ENCODE results near the gene SERGEF. TPM values are rescaled to one million over a fixed set of nuclear protein-coding genes. Genes with fewer than 3 reads are reported as not detected.

Gene SERGEF
- total and polyA plus RNA-seq, 2 of the 4 experiments (the other 2 are of a cell fraction): 12.2 to 18.1 TPM

DNA sequence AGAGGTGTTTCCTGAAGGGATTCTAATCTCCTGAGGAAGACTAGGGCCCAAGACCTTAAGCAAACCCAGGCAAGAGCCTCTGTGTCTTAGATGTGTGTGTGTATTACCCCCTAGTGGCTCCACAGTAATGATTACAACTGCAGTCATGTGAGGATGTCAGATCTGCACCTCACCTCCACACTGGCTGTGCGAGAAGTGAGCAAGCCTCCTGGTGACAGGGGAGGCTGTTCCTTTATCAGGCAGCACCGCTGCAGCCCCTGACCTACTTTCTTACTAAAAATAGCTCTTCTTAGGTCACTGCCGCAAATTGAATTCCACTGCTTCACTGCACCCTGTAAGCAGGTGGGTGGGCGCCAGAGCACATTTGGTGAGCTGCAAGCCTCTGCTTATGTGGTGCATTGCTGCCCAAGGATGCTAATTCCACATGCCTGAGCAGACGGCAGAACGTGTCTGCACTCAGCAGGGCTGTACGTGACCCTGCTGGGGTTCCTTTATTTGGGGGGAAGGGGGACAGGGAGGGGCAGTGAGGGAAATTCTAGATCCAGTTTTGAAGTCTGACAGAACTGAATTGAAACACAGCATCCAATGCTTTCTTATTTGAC, 165.9 kb downstream of the SERGEF start:
- Histone ChIP-seq H2AK5ac (ENCODE audit: low read depth, low read length) (no peak overlapping the region), H3K9ac (ENCODE audit: low read depth, low read length) (no peak overlapping the region), H2AFZ (replicated peaks; ENCODE audit: low read length, poor library complexity) (no peak overlapping the region), H3K36me3 (ENCODE audit: control insufficient read depth, insufficient read depth, low read length) (no peaks in the 10 kb centered on the region), H3K14ac (replicated peaks; ENCODE audit: low read depth, low read length) (no peak overlapping the region), H4K5ac (ENCODE audit: low read depth, low read length) (no peak overlapping the region), H3K23ac (ENCODE audit: low read depth, low read length) (no peak overlapping the region), H2AK9ac (replicated peaks; ENCODE audit: low read depth, low read length, poor library complexity) (no peak overlapping the region), H3K18ac (ENCODE audit: low read depth, low read length) (no peak overlapping the region), H3K4me1 (ENCODE audit: control insufficient read depth, insufficient read depth, low read length) (peaks cover 16% of the 10 kb centered on the region), H3K4me3 (ENCODE audit: insufficient read depth, low read depth, low read length) (no peak overlapping the region), H3K56ac (ENCODE audit: extremely low read depth, insufficient read depth, low read length) (no peak overlapping the region), H2BK15ac (ENCODE audit: low read depth, low read length) (no peak overlapping the region), H2BK5ac (ENCODE audit: low read depth, low read length, poor library complexity, severe bottlenecking) (no peak overlapping the region), H3K27me3 (ENCODE audit: control insufficient read depth, insufficient read depth, low read length) (no peaks in the 10 kb centered on the region), H3K9me3 (ENCODE audit: control insufficient read depth, insufficient read depth, low read length) (no peaks in the 10 kb centered on the region), H3K27ac (ENCODE audit: insufficient read depth, low read length) (no peak overlapping the region), H3K4me2 (ENCODE audit: low read depth, low read length) (no peak overlapping the region), H2BK120ac (ENCODE audit: low read depth, low read length) (no peak overlapping the region), H3K79me1 (ENCODE audit: low read depth in 1 of 2, low read length in 2 of 2) (no peaks in the 10 kb centered on the region), H2BK20ac (ENCODE audit: low read depth, low read length) (no peak overlapping the region), H4K20me1 (ENCODE audit: insufficient read depth, low read length) (0 out of 2 replicates have a peak, but pooled peaks cover 3% of the 10 kb centered on the region), H4K8ac (ENCODE audit: low read depth in 2 of 2, low read length in 2 of 2) (no peak overlapping the region), H3K9me1 (ENCODE audit: insufficient read depth, low read length) (peaks cover 14% of the 10 kb centered on the region), H4K91ac (ENCODE audit: insufficient read depth, low read depth, low read length) (no peak overlapping the region), H3K4ac (ENCODE audit: low read depth, low read length) (no peak overlapping the region)
- WGBS, 2 experiments (ENCODE audit: extremely low coverage in 2 of 2, insufficient read length in 1 of 2): 39% methylated on average over 2 of the region's 7 CpGs; no CpG with 5 or more reads in 1 of the 2 experiments
- ATAC-seq (ENCODE audit: low read depth) (peak; percentile 71), DNase-seq (peak; percentile 73)
- dilution Hi-C loops (cut with HindIII; ENCODE audit: low sequenced_read_pairs, unreplicated experiment) (no loop called here), in situ Hi-C loops (cut with MboI; ENCODE audit: low sequenced_read_pairs) (no loop called here), intact Hi-C loops (cut with micrococcal nuclease) (loop anchor here (1.0 to 5.0 kb wide), 4 partner anchors 76 to 130 kb away; no protein-coding TSS in a partner anchor)
- ChIA-PET POLR2A (ENCODE audit: unreplicated experiment) (no interaction called here), CTCF (no interaction called here)
- peak; percentile 53; the same call in 1 of the 2 replicates for TF ChIP-seq SMC3 (IDR thresholded peaks at IDR 0.05; ENCODE audit: low read depth, low read length)
- no peak for TF ChIP-seq FOS (IDR thresholded peaks at IDR 0.05; ENCODE audit: low read depth, low read length)
- TF ChIP-seq, protein P1, sequence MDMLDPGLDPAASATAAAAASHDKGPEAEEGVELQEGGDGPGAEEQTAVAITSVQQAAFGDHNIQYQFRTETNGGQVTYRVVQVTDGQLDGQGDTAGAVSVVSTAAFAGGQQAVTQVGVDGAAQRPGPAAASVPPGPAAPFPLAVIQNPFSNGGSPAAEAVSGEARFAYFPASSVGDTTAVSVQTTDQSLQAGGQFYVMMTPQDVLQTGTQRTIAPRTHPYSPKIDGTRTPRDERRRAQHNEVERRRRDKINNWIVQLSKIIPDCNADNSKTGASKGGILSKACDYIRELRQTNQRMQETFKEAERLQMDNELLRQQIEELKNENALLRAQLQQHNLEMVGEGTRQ (IDR thresholded peaks at IDR 0.05; ENCODE audit: low read depth, low read length): peak; percentile 30; the same call in 1 of the 2 replicates
- TF ChIP-seq MAZ (IDR thresholded peaks at IDR 0.05; ENCODE audit: borderline replicate concordance, low read depth, low read length): no peak
- TF ChIP-seq, protein P2, sequence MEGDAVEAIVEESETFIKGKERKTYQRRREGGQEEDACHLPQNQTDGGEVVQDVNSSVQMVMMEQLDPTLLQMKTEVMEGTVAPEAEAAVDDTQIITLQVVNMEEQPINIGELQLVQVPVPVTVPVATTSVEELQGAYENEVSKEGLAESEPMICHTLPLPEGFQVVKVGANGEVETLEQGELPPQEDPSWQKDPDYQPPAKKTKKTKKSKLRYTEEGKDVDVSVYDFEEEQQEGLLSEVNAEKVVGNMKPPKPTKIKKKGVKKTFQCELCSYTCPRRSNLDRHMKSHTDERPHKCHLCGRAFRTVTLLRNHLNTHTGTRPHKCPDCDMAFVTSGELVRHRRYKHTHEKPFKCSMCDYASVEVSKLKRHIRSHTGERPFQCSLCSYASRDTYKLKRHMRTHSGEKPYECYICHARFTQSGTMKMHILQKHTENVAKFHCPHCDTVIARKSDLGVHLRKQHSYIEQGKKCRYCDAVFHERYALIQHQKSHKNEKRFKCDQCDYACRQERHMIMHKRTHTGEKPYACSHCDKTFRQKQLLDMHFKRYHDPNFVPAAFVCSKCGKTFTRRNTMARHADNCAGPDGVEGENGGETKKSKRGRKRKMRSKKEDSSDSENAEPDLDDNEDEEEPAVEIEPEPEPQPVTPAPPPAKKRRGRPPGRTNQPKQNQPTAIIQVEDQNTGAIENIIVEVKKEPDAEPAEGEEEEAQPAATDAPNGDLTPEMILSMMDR (conservative IDR thresholded peaks at IDR 0.05; ENCODE audit: low read depth, low read length): peak; percentile 54
- no peak for TF ChIP-seq RFX5 (IDR thresholded peaks at IDR 0.05; ENCODE audit: low read depth, low read length)
- no peak for TF ChIP-seq MXI1 (IDR thresholded peaks at IDR 0.05; ENCODE audit: borderline replicate concordance, low read depth, low read length)
- peak; percentile 64 for TF ChIP-seq BHLHE40 (IDR thresholded peaks at IDR 0.05; ENCODE audit: low read depth, low read length)
- peak; percentile 64 for TF ChIP-seq RAD21 (IDR thresholded peaks at IDR 0.05; ENCODE audit: low read length)
- TF ChIP-seq MAFK (IDR thresholded peaks at IDR 0.05; ENCODE audit: low read depth, low read length): no peak
- TF ChIP-seq CHD1 (IDR thresholded peaks at IDR 0.05; ENCODE audit: low read depth, low read length): no peak
- no TSS peak for BruUV-seq (replicated peaks)

Data from IMR-90 (cell line).